Measurements from ENCODE around the gene AKT1. TPM values are rescaled to one million over a fixed set of nuclear protein-coding genes. Genes with fewer than 3 reads are reported as not detected.

The AKT1 gene
- total RNA-seq, 1 donor from 2014 or later = 57.3 TPM

DNA sequence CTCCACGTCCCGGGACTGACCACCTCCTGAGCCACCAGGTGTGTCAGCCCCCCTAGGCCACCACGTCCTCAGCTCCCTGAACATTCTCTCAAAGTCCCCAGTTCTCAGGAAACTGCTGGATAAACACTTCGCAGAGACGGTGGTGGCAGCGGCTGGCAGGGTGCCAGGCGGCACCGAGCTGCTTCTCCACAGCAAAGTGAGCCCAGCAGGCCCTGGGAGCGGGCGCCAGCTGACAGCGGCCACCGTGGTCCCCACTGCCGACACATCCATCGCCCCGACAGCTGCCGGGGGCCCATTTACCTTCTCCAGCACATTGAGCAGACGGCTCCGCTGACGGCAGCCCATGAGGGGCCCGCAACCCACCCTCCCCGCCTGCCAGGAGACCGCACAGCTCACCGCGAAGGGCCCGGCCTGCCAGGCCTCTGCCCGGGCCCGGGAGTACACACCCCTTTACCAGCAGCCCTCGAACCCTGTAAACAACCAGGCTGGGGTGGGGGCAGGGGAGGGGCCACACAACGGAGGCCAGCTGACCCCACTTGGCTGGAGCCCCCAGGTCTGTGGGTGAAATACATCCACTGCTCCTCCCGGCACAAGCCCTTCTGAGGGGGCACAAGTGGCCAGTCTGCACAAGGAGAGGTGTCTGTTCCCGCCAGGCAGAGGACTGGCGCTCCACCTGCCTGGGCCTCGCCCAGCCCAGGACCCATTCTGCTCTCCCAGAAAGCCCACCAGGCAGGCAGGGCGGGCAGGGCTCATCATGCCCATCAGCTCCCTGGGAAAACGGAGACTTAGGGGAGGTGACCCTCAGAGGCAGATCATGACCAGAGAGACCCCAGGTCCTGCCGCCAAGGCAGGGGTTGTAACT lies 10.5 kb downstream of the AKT1 start:
- ATAC-seq = no peak

GRCh38 chr14:104784218-104784568 lies 11.4 kb downstream of the AKT1 start:
- ATAC-seq = no peak

DNA sequence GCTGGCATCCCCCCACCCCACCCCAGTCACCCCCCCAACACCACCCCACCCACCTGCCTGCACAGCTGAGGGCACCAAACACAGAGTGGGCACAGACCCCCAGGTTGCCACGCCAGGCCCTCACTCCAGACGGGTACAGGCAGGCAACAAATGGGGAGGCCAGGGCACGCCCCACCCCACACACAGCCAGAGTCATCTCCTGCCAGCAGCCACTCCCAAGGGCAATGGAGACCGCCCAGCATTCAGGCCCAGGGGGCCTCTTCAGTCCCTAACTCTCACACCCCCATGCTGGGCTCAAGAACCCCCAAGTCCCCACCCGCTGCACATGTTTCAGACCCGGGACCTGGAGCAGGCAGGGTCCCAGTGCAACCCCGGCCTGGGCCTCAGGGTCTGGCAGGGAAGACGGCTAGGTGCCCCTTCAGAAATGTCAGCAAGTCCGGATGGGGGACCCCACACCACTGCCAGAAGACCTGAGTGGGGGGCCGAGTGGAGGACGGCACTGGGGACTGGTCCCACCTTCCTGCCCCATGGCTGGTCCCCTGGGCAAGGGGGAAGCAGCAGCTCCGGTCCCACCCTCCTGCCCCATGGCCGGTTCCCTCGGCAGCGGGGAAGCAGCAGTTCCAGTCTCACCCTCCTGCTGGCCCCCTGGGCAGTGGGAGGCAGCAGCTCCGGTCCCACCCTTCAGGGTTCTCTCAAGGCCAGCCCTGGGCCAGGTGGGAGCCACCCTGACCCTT lies 11.9 kb downstream of the AKT1 start:
- peak; percentile 3 for ATAC-seq

GRCh38 chr14:104782808-104783139 lies 12.8 kb downstream of the AKT1 start:
- ATAC-seq = no peak

- no peak for ATAC-seq
These were observed 13.3 kb downstream of the AKT1 start for GRCh38 chr14:104782086-104782807.

GRCh38 chr14:104781271-104782077 lies 14.1 kb downstream of the AKT1 start:
- ATAC-seq = no peak

DNA sequence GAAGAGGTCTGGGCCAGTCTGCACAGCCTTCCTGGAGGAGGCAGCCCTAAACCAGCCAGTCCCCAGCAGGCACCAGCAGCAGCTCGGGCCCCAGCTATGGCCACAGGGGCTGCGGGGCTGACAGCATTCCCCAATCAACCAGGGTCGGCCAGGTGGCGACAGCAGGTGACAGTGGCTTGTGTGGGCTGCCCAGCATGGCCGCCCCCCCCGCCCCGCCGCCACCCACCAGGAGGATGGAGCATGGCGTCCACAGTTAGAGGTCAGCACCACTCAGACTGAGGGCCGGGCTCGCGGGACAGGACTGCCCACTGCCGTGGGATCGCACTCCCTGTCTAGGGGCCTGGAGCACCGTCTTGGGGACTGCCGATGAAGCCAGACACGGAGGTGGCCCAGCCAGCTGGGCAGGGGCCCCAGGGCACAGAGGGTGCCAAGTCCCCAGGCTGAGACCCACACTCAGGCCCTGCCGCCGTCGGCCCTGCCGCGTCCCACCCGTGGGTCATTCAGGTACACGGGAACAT lies 15.0 kb downstream of the AKT1 start:
- no peak for ATAC-seq

DNA sequence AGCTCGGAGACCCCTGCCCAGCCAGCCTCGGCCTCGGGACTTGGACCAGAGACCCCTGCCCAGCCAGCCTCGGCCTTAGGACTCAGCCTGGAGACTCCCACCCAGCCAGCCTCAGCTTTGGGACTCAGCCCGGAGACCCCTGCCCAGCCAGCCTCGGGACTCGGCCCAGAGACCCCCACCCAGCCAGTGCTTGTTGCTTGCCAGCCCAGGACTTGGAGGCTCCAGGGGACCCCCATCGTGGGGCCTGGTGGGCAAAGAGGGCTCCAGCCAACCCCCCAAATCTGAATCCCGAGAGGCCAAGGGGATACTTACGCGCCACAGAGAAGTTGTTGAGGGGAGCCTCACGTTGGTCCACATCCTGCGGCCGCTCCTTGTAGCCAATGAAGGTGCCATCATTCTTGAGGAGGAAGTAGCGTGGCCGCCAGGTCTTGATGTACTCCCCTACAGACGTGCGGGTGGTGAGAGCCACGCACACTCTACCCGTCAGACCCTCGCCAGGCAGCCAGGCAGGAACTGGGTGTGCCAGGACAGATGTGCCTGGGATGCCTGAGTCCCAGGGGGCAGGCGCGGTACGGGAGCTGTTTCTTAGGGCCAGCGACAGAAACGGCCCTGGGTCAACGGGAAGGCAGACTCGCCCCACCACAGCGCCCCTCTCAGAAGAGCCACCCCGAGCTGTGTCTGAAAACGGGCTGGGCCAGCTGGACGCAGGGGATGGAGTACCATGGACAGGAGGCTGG lies 15.6 kb downstream of the AKT1 start:
- ATAC-seq = no peak

DNA sequence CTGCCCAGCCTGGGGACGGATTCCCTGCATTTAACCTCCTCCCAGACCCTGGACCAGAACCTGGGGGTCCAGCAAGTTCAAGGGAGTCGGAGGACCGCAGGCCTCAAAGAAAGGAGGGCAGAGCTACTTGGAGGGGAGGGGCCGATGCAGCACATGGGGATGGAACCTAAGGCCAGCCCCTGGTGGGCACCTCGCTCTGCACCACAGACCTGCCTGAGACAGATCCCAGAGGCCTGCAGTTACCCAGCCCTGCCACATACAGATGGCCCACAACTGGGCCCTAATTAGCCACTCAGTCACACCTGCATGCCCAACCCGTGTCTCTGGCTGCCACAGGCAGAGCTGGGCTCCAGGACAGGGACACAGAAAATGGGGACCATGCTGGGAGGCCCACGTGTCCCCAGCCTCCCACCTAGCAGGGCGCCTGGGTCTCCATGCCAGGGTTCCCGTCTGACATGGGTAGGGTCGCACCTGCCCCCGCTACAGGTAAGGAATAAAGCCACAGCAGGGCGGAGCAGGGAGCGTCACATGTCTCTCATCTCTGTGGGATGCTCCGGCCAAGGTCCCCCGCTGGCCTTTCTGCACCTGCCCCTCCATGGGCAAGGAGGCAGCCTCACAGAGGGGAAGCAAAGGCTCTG lies 16.7 kb downstream of the AKT1 start:
- ATAC-seq = no peak

- no peak for ATAC-seq
These were observed 17.7 kb downstream of the AKT1 start for GRCh38 chr14:104777808-104778249.

DNA sequence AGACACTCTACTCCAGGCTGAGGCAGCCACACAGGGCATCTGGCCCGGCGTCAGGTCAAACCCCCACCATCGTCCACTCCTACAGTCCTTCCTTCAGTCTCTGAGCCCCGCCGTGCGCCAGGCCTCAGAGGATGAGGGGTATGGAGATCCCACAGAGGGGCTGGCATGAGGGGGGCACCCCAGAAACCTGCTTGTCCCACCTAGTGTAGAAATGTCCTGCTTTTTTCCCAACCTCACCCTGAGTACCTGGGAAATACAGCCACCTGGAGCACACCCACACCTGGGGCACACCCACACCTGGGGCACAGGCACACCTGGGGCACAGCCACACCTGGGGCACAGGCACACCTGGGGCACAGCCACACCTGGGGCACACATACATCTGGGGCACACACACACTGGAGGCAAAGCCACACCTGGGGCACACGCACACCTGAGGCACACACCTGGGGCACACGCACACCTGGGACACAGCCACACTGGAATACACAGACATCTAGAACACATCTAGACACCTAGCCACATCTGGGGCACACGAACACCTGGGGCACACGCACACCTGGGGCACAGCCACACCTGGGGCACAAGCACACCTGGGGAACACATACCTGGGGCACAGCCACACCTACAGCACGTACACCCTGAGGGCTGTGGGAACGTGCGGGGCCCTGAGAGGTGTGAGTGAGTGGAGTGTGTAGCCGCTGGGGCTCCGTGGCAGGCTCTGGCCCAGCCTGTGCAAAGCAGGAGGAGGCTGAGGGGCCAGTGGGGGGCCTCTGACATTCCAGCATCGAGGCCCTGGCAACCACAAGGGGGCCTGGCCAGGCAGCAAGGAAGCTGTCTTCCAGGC lies 18.4 kb downstream of the AKT1 start:
- ATAC-seq = no peak

- ATAC-seq = no peak
These were observed 19.1 kb downstream of the AKT1 start for GRCh38 chr14:104776481-104776880.

- ATAC-seq = no peak
These were observed 20.5 kb downstream of the AKT1 start for GRCh38 chr14:104775073-104775489.

GRCh38 chr14:104774453-104775072 lies 21.0 kb downstream of the AKT1 start:
- peak; percentile 13 for ATAC-seq

DNA sequence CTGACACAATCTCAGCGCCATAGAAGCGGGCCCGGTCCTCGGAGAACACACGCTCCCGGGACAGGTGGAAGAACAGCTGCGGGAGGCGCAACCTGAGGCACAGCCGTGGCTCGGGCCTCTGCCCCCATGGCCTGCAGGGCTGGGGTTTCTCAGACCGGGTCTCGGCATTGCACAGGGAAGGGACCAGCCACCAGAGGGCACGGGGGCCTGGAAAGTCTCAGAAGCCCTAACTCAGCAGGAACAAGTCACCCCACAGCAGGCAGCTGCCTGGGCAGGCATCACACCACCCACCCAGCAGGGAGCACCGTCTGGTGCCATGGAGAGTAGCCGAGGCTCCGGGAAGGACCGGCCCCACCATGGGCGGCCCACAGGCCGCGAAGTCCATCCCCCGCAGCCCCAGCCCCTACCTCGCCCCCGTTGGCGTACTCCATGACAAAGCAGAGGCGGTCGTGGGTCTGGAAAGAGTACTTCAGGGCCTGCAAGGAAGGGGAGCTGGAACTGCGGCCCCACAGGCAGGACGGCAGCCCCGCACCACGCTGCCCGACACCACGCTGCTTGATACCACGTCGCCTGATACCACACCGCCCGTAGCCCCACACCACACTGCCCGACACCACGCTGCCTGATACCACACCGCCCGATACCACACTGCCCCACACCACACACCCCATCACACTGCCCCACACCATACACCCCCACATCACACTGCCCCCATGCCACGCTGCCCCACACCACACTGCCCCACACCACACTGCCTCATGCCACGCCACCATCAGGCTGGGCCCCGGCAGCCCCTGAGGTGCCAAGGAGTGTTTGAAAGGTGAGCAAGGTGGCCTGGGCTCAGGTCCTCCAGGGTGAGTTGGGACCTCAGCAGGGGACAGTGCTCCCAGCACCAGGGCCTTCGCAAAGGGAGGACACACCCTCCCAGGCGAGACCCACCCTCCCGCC lies 21.8 kb downstream of the AKT1 start:
- ATAC-seq = no peak

GRCh38 chr14:104772707-104773504 lies 22.6 kb downstream of the AKT1 start:
- ATAC-seq = no peak

DNA sequence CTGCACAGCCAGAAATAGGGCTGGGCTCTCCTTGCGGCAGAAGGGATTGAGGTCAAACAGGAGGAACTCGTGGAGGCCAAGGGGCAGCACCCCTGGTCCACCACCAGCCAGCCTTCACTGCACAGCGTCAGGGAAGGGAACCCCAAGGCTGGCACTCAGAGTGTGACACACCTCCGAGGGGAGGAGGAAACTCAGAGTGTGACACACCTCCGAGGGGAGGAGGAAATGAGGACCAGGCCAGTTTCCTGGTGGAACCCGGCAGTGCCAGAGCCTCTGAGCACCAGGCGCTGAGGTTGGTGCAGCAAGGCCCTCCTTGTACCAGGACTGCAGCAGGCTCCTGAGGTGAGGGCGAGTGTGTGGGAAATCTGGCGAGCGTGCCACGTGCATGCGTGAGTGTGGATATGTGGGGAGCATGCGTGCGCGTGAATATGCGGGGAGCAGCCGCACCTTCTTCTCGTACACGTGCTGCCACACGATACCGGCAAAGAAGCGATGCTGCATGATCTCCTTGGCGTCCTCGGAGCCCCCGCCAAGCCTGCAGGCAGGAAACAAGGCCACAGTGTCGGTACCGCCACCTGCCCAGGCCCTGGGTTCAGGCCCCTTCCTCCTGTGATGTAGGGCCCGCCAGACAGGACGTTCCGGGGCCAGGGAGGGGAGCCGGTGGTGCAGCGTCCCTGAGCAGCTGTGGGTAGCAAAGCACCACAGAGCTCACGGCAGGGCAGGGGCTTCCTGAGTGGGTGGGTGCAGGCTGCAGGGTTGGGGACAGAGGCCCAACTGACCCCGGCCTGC lies 23.4 kb downstream of the AKT1 start:
- ATAC-seq = peak; percentile 55

All from esophagus mucosa (tissue), 1 donor.